GM12874 (cell line): ENCODE results near the gene FHOD3.

Experiments
- CTCF ChIP-seq: IDR thresholded peaks from 2 replicates; pipeline ENCODE4 v1.5.1; 2011; ENCODE audit warnings: low read depth, mild to moderate bottlenecking, control low read depth, low read length, moderate library complexity; ENCODE audit not compliant: insufficient read depth

Gene FHOD3

GRCh38 chr18:36386150-36386920 is 88.8 kb downstream of the FHOD3 start:
- TF ChIP-seq CTCF = no peak

DNA sequence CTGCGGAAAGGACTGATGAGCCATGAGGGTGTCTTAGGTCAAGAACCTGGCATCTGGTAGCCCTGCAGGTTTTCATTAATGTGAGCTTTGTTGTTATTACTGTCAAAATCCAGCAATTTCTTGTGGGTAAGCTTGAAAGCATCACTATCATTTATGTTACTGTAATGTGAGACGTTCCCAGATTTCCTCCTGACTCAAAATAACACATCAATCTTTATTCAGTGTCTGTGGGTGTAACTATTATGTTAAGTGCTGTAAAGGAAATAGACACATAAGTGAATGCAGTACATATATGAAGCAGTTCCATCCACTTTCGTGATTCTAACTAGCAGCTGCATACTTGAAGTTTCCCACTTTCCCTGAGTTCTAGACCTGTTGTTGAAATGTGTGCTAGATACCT is 89.8 kb downstream of the FHOD3 start:
- TF ChIP-seq CTCF = no peak

DNA sequence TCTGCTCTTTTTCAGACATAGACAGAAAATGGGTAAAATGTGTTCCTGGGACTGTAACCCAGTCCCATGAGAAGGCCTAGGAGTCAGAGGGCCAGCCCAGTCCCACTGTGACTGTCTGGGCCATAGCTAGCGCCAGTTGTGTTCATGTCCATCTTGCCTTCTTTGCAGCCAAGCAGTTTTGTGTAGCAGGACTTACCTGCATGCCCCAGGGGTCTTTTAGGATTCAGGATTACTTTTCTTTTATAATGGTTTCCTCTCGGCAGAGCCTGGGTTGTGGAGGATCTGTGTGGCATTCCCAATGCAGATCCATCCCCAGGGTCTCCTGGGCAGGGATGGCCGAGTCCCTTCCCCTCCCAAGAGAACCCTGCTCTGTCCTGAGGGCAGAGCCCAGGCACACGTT is 90.8 kb downstream of the FHOD3 start:
- no peak for TF ChIP-seq CTCF

- TF ChIP-seq CTCF = no peak
Measured at GRCh38 chr18:36389027-36389426, 91.5 kb downstream of the FHOD3 start.

DNA sequence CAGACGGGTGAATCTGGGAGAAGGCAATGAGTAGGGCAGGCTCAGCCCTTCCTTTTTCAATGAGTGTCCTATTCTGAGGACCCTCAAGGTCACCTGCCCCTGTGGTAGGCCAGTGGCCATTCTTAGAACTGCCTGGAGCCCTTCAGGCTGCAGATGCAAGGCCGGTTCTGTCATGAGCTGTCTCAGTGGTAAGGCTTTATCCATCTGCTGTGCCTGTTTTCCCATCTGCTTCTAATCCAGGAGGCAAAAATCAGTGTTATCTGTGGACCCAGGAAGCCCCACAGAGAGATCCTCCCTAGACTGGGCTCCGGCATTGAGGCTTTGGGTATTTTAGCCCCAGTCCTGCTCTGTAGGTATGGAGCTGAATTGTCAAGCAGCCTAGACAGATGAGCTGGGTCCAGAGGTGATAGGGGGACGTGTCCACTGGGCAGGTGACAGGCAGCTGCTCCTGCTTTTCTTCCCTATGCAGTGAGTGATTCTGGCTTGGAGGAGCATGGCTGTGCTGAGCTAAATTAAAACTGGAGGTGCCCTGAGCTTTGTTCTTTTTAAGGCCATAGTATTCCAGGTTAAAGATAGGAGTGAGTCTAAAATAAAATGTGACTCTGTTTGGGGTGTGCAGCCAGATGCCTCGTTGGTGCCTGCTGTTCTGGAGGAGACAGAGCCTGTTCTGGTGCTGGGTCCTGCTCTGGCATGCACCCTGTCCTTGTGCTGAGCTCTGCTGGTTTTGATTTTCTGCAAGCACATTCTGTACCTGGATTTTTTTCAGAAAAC is 92.5 kb downstream of the FHOD3 start:
- TF ChIP-seq CTCF = no peak

DNA sequence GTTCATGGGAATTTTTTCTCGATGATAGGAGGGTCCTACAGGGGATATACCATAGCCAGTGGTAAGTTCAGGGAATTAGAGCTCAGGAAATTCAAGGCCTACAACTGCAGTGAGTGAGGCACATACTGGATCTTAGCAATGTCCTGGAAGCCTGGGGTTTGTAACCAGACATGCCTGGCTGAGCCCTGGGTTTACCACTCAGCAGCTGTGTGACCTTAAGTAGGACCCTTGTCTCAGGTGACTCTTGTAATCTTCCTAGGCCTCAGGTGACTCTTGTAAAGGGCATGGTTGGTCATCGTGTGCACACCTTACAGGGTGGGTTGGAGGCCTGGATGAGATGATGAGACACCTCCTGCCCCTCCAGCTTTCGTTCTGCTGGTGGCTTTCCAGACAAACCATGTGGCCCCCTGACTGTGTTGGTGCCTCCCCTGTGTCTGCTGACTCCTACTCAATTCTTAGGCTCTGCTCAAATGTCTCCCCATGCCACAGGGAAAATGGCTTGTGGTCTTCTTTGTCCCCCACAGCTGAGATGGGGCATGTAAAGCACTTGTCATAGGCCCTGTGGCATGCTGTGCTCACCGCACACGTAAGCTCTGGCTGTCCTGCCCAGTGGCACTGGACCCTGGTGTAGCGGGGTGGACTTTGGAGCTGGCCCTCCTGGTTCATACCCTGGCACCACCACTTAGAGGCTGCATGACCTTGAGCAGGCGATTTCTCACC is 94.1 kb downstream of the FHOD3 start:
- TF ChIP-seq CTCF = no peak
